Measurements from ENCODE around the gene DNASE1L3. TPM values are rescaled to one million over a fixed set of nuclear protein-coding genes. Genes with fewer than 3 reads are reported as not detected.

Gene DNASE1L3
- total RNA-seq, 4 donors from 2014 or later, result 0.80 to 2.9 (median 2.2) TPM; not detected in 1

GRCh38 chr3:58183221-58183620, 27.6 kb downstream of the DNASE1L3 start:
- no peak for DNase-seq (ENCODE audit: extremely low spot score)
- H3K4me3 ChIP-seq, result no peak overlapping the region
- TF ChIP-seq EP300 (IDR thresholded peaks at IDR 0.05) (no peak), POLR2A (IDR thresholded peaks at IDR 0.05; ENCODE audit: low read depth) (no peak), POLR2AphosphoS5 (IDR thresholded peaks at IDR 0.05) (no peak), CTCF (IDR thresholded peaks at IDR 0.05) (no peak)
- H3K27me3 ChIP-seq, result no peaks in the 10 kb centered on the region
- no peak overlapping the region for H3K27ac ChIP-seq (replicated peaks in 1 of 4)
- H3K4me1 ChIP-seq, result peaks cover 2 to 10% (median 6%) of the 10 kb centered on the region in 4 donors
- H3K9me3 ChIP-seq, result no peaks in the 10 kb centered on the region
- no peaks in the 10 kb centered on the region for H3K36me3 ChIP-seq
- intact Hi-C loops (cut with DNase I), result loop anchor here (10.0 kb wide), 2 partner anchors 232 to 352 kb away; partner anchors contain the start of gene ACOX2
- WGBS, result 100% methylated on average over 1 of the region's 1 CpG

- WGBS, result 100% methylated on average over 1 of the region's 1 CpG
- intact Hi-C loops (cut with DNase I), result loop anchor here (10.0 kb wide), 2 partner anchors 234 to 354 kb away; partner anchors contain the start of gene ACOX2
Observed at GRCh38 chr3:58180940-58181587, 29.7 kb downstream of the DNASE1L3 start.

GRCh38 chr3:58180099-58180880, 30.5 kb downstream of the DNASE1L3 start:
- Histone ChIP-seq H3K27ac (replicated peaks in 1 of 4) (no peak overlapping the region), H3K4me3 (no peak overlapping the region), H3K9me3 (no peaks in the 10 kb centered on the region), H3K4me1 (peaks cover 22 to 33% (median 31%) of the 10 kb centered on the region in 4 donors), H3K36me3 (no peaks in the 10 kb centered on the region), H3K27me3 (no peaks in the 10 kb centered on the region)
- WGBS, result 78% methylated on average over 7 of the region's 12 CpGs
- DNase-seq (ENCODE audit: extremely low spot score), result no peak
- intact Hi-C loops (cut with DNase I), result loop anchor here (10.0 kb wide), 2 partner anchors 235 to 355 kb away; partner anchors contain the start of gene ACOX2
- TF ChIP-seq EP300 (IDR thresholded peaks at IDR 0.05), result no peak
- no peak for TF ChIP-seq POLR2A (IDR thresholded peaks at IDR 0.05; ENCODE audit: low read depth)
- TF ChIP-seq POLR2AphosphoS5 (IDR thresholded peaks at IDR 0.05), result no peak
- no peak for TF ChIP-seq CTCF (IDR thresholded peaks at IDR 0.05)

More at GRCh38 chr3:58180940-58181587, 29.7 kb downstream of the DNASE1L3 start:
- Histone ChIP-seq H3K9me3 (no peaks in the 10 kb centered on the region), H3K36me3 (no peaks in the 10 kb centered on the region), H3K4me1 (peaks cover 14 to 26% (median 23%) of the 10 kb centered on the region in 4 donors), H3K27me3 (no peaks in the 10 kb centered on the region), H3K27ac (replicated peaks in 1 of 4) (no peak overlapping the region), H3K4me3 (no peak overlapping the region)
- TF ChIP-seq EP300 (IDR thresholded peaks at IDR 0.05) (no peak), CTCF (IDR thresholded peaks at IDR 0.05) (no peak), POLR2AphosphoS5 (IDR thresholded peaks at IDR 0.05) (no peak), POLR2A (IDR thresholded peaks at IDR 0.05; ENCODE audit: low read depth) (no peak)
- DNase-seq (ENCODE audit: extremely low spot score), result no peak

- Histone ChIP-seq H3K36me3 (no peaks in the 10 kb centered on the region), H3K4me1 (peaks cover 29 to 42% (median 39%) of the 10 kb centered on the region in 4 donors), H3K27ac (replicated peaks in 1 of 4) (no peak overlapping the region), H3K9me3 (no peaks in the 10 kb centered on the region), H3K27me3 (no peaks in the 10 kb centered on the region), H3K4me3 (no peak overlapping the region)
- WGBS, result 84% methylated on average over 8 of the region's 13 CpGs
- TF ChIP-seq POLR2AphosphoS5 (IDR thresholded peaks at IDR 0.05) (no peak), EP300 (IDR thresholded peaks at IDR 0.05) (no peak), POLR2A (IDR thresholded peaks at IDR 0.05; ENCODE audit: low read depth) (no peak), CTCF (IDR thresholded peaks at IDR 0.05) (no peak)
- intact Hi-C loops (cut with DNase I), result loop anchor here (5.0 to 10.0 kb wide), 4 partner anchors 38 to 355 kb away; partner anchors contain the start of gene ACOX2
- no peak for DNase-seq (ENCODE audit: extremely low spot score)
Observed at GRCh38 chr3:58179235-58180098, 31.3 kb downstream of the DNASE1L3 start.

All from esophagus muscularis mucosa (tissue), 4 donors.